ENCODE results near the gene MYORG.

Gene MYORG

DNA sequence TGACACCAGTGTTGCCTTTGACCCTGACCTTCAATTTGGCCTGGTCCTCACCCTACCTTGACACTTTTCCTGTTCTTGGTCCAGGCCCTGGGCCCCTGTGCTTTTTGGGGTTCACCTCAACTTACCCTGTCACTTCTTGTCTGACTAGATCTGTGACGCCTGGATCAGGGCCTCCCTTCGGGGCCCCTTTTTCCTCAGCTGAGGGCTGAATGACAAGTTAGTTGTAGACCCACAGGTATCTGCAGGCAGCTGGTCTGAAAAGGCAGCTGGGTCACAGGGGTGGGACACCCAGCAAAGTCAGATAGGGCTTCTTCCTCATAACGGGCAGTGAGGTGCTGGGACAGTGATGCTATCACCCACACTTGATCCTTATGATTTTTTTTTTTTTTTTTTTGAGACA is 10.0 kb upstream of the MYORG start:
- in situ Hi-C loops (cut with MboI; ENCODE audit: low sequenced_read_pairs) = no loop called here

DNA sequence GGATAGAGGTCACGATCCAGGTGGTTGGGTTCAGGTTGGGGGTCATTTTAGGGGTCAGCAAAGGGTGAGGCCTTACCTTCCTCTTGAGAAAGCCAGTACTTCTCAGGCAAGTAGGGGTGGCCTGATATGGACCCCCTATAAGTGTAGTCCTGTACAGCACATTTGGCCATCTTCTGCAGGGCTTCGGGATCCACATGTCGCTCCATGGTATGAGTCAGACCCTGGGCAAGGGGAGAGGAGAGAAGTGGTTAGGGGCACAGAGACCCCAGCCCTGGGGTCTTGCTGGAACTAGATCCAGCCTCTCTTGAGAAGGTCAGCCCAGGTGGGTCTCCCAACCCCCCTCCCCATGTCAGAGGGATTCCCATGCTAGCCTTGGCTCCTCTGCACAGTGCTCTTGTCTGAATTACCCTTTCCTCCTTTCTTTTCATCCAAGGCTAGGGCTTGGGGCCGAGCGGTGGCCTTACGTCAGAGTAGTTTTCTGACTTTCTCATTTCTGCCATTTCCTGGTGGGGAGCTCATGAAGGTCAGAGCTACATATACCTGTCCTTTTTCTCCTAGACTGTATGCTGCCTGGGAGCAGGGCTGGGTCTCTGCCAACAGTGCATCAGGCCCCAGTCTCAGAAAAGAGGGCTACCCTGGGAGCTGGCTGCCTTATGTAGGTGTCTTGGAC is 9.0 kb upstream of the MYORG start:
- in situ Hi-C loops (cut with MboI; ENCODE audit: low sequenced_read_pairs) = no loop called here

DNA sequence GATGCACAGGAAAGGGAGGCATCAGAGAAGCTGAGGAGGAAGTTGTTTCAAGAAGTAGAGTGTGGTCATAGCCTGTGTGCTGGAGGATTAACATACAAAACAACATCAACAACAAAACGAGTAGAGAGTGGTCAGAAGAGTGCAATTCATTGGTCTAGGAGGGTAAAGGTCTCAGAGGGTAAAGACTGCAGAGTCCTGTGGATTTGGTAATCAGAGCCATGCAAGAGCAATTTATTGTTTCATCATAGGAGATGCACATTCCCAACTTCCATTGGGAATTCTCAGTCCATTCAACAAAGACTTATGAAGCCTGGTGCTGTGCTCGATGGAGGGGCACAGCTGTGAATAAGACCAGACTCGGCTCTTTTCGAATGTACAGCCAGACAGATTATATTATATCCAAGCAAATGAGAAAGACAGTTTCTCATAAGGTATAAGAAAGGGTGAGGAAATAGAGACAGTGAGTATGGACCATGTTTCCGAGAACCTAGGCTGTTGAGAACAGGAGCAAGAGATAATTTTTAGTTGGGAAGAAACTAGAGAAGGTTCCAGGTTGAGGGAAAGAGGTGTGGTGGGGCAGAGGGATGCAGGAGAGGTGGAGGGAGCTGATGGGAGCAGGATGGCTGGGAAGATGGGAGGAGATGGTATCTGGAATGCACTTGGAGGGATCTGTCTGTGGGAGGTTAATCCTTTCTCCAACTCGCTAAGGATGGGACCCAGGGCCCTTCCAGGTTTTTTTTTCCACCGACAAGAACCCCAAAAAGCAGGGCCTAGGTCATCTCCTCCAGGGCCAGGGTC is 7.9 kb upstream of the MYORG start:
- in situ Hi-C loops (cut with MboI; ENCODE audit: low sequenced_read_pairs) = no loop called here

DNA sequence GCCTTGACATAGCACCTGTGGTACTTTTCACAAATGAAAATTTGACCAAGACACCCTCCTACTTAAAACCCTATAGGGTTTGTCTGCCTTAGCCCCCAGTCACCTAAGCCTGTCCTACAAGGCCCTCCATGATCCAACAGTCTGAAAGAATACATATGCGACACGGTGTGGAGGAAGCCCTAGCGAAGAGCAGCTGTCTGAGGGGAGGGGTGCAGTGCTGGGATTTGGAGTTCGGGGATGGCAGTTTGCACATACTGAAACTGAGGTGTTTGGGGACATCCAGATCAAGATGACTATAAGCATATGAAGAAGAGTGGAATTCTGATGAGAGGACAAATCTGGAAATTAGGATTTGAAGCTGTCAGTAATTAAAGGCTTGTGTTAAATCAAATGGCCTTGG is 7.2 kb upstream of the MYORG start:
- in situ Hi-C loops (cut with MboI; ENCODE audit: low sequenced_read_pairs) = no loop called here

DNA sequence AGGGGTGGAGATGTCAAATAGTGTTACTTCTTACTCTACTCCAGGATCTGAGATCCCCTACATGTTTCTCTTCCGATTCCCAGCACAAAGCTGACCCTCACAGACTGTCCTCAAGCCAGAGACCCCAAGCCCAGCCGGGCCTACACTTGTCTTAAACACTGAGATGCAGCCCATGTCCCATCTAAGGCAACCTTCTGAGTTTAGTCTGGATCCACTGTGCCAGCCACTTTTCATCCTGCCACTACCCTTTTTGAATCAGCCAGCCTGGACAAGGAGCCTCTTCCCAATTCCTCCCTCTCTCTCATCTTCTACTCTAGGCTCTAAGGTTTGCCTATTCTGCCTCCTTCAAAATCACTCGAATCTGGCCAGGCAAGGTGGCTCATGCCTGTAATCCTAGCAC is 6.2 kb upstream of the MYORG start:
- in situ Hi-C loops (cut with MboI; ENCODE audit: low sequenced_read_pairs) = no loop called here

DNA sequence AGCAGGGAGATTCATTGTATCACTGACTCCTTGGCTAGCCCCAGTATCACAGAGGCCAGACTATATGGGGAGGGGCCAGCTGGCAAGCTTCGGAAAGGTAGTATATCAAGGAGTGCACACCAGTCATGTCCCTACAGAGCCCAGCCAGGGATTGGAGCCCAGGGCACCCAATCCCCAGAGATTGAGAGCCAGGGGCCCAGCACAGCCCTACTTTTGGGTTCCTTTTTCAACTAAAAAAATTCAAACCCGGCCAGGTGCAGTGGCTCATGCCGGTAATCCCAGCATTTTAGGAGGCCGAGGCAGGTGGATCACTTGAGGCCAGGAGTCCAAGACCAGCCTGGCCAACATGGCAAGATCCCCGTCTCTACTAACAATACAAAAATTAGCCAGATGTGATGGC is 5.4 kb upstream of the MYORG start:
- in situ Hi-C loops (cut with MboI; ENCODE audit: low sequenced_read_pairs) = no loop called here

DNA sequence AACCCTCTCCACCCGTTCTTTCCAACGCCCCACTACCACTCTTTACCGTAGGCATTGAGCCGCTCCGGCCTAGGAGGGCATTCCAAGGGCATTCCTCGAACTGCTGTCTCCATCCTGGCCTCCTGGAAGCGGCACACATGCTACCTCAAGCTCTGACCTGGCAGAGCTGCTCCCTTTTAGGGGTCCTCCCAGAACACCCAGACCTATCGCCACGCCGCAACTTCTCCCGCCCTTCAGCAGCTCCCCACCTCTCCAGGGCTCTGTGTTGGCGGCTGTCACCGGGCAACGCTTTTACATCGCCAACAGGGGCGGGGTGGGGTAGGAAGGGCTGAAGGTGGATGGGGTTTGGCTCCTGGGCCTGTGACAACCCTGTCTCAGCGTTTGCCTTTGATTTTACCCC is 4.6 kb upstream of the MYORG start:
- in situ Hi-C loops (cut with MboI; ENCODE audit: low sequenced_read_pairs) = no loop called here

DNA sequence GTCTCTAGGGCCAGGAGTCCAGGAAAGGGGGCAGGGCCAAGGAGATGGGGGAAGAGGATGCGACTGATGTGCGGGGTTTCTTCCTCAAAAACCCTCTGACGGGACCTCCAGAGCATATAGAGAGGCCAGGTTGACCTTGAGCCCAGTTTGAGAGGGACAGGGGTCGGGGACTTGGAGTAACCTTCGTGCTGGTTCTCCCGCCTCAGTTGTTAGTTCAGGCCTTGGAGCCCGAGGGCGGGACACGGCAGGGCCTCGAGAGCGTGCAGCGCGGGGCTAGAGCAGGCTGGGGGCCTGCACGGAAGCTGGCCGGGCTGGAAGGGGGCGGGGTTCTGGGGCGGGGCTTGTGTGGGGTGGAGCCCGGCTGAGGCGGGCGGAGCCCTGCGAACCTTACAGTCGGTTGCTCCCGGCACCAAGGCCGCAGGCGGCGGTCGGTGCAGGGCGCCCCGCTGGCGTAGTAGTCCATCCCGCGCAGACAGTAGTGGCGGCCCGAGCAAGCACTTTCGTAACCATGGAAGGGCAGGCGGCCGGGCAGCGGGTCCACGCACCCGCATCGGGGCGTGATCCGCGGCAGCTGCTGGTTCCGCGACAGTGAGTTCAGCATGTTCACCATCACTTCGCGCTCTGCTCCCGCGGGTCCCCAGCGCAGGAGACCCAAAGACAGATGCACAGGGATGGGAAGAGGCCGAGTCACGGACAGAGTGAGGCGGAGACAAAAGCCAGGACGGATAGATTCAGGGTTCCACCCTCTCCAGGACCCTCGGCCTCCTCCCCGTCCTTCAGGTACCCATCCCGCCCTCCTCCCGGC is 4.0 kb upstream of the MYORG start:
- in situ Hi-C loops (cut with MboI; ENCODE audit: low sequenced_read_pairs) = no loop called here

DNA sequence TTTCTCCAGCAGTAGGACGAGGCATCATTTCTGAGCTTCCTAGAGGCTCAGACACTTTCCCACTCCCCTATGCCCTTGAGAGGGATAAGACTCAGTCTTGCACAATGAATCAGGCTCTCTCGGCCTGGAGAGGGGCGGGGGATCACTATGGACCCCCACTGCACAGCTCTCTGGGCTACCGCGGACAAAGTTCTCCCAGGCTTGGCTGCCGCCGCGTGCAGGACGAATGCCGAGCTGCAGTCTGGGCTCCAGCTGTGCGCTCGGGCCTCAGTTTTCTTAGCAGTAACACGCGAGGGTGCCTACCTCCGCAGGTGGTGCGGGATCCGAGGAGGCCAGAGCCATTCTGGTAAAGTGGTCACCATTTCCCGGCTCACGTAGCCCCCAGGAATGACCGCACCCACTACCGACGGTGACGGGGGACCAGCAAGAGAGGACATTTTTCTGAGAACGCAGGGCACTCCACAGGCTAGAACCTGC is 3.4 kb upstream of the MYORG start:
- in situ Hi-C loops (cut with MboI; ENCODE audit: low sequenced_read_pairs) = no loop called here

DNA sequence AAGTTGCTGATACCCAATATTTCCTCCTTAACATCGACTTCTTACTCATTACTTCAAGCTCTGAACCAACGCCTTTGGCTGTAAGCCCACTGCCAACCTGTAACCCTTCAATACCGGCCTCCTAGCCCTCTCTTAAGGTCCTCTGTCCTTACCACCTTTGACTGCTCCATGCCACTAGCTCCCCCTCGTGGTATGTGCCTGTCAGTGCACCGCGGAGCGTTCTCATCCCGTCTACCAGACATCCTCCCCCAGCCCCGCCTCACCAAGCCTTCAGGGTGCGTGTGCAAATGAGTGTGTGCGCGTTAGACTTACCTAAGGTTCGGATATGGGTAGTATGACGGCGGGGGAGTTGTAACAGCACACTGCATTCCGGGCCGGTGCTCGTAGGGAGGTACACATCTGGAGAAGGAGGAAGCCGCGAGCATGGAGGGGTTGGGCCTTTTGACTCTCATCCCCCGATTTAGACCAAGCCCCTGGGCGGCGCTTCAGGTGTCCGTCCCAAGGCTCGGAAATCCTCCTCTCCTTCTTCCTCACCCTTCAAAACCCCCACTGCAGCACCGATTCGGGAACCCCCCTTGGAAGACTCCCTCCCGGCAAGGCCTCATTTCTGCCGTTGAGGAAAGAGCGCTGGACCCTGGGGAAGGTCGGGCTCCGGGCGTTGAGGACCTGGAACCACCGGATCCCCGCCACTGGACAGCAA is 2.8 kb upstream of the MYORG start:
- in situ Hi-C loops (cut with MboI; ENCODE audit: low sequenced_read_pairs) = no loop called here

DNA sequence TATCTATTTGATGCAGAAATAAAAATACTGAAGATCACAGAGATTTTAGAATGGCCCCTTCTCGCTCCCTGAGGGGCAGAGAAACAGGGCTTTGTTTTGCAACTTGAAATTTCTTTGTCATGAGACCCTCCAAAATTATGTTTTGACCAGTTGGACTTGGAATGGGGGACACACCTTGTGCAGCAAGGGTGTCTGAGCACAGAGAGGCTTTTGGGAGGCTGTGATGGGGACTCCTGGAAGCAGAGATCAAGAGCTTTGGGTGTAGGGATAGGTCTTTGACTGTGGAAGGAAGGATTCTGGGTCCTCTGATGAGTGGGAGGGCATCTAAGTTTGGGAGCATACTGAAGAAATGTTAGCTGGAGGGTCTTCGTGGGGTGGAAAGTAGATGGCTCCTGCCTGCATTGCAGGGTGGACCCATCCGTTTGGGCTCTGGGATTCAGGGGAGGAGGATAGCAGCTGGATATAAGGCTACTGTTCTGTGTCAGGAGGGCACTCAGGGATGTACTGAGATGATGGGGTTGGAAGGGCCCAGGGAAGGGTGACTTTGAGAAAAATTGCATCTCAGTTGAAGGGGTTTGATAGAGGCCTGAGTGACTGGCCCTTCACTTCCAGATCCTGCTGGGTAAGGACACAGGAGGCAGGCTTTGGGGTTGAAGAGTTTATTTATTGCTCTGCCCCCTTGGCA is 1.8 kb upstream of the MYORG start:
- in situ Hi-C loops (cut with MboI; ENCODE audit: low sequenced_read_pairs) = no loop called here

DNA sequence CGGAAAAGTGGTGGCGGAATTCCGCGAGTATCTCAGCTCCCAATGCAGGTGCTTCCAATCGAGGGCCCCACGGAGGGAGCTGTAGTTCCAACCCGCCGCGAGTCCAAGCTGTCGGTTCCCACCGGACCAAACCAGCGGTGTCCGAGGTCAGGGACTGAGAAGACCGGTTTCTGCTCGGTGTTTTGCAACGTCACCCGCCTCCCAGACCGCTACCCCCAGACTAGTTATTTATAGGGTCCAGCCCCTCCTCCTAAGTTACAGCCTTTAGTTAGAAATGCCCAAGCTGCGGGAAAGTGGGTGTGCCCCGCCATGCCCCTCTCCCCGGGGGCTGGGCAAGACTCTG is 677 bp upstream of the MYORG start:
- in situ Hi-C loops (cut with MboI; ENCODE audit: low sequenced_read_pairs) = no loop called here

DNA sequence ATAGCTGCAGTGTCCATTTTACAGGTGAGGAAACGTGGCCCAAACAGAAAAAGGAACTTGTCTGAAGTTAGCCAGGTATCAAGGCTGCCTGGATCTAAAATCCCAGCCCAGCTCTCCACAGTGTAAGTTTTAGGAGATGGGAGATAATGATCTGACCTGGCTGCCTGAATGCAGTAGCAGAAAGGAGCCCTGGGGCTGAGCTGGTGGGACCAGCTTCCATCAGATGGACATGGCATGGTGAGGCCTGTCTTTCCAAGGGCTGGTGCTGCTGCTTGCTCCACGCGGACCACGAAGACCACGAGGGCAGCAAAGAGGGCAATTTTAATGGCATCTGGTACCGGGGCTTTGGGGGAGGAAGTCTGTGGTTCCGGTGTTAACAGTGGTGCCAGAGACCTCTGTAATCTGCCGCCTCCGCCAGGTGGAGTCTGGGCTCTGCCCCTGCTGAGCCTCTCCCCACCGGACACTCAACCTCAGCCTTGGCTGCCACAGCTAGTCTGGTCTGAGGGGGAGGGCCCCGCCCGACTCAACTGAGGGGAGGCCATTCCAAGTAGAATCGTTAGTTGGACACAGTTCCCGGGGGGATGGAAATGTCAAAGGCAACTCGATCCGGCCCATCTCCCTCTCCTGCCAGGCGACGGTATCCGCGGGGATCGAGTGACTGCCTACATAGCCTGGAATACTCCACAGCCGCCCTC is 650 bp downstream of the MYORG start:
- in situ Hi-C loops (cut with MboI; ENCODE audit: low sequenced_read_pairs) = no loop called here

DNA sequence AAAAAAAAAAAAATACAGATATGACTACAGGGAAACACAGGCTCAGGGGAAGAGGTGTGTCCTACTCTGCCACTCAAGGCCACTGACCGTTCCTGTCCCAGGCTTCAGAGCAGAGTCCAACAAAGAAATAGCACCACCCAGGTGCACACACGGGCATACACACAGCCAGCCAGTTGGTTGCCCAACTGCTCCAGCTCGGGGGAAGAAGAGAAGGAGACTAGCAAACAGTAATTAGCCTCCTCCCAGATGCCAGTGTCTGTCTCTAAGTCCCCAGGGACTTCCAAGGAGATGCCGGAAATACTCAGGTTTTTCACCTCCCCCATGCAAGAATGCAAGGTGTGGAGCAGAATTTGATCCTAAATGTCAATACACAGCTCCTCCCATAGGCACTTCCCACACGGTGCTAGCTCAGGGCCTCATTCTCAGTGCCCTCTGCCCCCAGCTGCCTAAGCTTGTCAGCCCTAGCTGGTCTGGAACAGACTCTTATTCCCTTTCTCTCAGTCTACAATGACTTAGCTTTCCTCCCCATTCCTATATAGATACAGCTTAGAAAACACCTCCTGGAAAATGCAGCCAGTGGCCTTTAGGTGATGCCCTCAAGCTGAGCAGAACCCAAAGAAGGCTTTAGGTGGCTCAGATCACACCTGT is 1.7 kb downstream of the MYORG start:
- in situ Hi-C loops (cut with MboI; ENCODE audit: low sequenced_read_pairs) = no loop called here

DNA sequence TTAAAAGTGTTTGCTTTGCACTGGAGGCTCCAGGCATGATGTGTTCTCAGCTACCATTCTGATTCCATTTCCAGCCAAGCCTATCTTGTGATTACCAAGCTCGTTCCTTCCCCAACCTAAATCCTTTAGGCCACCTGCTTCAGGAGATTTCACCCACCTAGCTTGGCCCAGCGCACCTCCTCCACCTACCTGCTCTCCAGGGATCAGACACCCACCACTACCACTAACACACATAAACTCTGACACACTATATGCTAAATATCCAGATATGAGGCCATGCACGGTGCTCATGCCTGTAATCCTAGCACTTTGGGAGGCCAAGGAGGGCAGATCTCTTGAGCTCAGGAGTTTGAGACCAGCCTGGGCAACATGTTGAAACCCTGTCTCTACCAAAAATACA is 2.4 kb downstream of the MYORG start:
- in situ Hi-C loops (cut with MboI; ENCODE audit: low sequenced_read_pairs) = no loop called here

DNA sequence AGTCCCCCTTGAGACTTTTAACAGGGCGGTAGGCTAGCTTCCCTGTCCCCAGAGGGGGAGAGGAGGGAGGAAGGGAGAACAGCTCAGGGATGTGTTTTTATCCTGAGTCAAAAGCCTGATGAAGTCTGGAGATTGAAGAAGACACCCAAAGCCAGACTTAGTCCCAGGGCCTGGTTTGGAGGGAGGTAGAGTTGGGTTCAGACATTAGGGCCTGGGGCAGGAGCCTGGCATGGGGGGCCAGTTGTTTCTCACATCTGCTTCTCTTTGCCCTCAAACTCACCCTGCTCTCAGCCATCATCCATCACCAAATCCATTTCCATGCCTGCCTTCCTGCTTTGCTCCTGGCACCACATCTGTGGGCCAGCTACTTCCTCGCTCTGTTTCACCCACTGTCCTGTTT is 2.9 kb downstream of the MYORG start:
- in situ Hi-C loops (cut with MboI; ENCODE audit: low sequenced_read_pairs) = no loop called here

DNA sequence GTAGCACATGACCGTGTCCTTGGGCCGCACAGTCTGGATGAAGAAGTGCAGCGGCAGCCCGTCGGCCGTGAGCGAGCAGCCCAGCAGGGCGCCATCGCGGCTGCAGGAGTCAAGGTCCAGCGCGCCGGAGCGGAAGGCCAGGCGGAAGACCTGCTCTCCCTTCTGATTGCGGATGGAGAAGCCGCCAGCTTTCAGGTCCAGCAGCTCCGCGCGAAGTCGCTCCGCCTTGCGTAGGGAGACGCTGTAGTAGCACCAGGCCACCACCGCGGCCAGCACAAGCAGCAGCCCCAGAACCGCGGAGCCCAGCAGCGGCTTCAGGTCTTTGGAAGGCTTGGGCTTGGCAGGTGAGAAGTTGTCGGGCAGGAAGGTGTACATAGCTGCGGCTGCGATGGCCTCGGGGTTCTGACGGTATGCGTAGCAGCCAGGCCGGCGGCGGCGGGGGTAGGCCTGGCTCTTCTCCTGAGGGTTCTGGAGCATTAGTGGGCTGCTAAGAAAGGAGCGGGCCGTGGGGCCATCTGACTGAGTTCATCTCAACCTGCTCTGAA is 4.2 kb downstream of the MYORG start:
- in situ Hi-C loops (cut with MboI; ENCODE audit: low sequenced_read_pairs) = no loop called here

DNA sequence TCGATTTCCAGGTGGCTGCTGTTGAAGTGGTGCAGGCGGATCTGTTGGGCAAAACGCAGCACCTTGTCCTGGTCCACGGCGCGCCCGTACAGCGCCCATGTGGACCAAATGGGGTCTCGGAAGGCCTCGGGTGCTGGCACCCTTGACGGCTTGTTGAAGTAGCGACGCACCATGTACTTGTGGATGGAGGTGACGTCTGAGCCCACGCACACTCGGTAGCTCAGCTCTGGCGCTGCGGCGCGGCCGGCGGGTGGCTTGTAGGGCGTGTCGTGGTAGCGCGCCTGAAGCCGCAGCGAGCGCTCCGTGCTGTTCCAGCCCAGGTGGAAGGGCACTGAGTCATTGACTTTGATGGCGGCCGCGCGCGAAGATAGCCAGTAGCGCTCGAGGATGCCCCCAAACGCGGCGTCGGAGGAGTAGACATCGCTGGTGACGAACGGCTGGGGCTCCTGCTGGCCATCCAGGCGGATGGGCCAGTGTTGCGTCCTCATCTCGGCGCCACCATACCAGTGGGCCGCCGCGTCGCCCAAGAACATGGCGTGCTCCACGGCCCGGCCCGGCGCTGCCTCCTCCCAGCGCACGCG is 4.7 kb downstream of the MYORG start:
- in situ Hi-C loops (cut with MboI; ENCODE audit: low sequenced_read_pairs) = no loop called here
